ENCODE data around the gene SGMS1.
A peak's percentile ranks its signal among the peaks of the same experiment; 100 is the strongest.
"Not testable (repeated sequence)": the region's sequence is repeated elsewhere in the genome, so short reads cannot be mapped to it uniquely, and the experiment has no call there.

Gene SGMS1

DNA sequence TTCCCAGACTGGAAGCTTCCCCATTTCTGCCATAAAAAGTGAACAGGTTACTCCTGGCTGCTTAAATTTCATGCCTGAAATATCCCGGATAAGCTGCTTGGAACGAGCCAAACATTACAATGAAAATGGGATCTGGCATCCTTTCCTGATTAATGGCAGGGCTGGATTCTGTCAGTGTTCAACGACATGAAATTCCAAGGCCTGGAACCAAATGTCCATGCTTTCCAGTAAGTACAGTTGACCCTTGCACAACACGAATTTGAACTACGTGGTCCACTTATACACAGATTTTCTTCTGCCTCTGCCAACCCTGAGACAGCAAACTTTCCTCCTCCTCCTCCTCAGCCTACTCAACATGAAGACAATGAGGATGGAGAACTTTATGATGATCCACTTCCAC is 65.4 kb downstream of the SGMS1 start:
- DNase-seq (ENCODE audit: low read depth in 2 of 2), result no peak

DNA sequence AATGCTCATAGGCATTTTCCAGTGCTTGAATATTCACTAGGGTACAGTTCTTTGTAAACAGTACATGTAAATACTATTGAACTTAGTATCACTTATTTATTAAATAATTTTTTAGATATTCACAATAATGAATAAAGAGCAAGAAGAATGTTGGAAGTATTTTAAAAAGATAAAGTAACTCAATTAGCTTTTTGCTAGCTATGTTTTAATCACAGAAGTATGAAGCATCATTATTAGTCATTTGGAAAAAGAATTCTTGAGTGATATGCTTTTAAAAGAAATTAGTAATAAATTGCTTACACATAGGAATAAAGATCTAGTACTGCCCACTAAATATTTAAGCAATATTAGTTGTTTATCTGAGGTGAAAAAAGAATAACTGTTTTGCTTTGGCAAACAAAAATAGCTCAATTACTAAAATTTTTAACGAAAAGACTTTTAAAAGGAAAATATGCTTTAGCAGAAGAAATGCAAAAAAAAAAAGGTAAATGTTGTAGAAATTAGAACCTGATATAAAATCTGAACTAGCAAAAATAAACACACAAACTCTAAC is 66.5 kb downstream of the SGMS1 start:
- no peak for DNase-seq (ENCODE audit: low read depth in 2 of 2)

DNA sequence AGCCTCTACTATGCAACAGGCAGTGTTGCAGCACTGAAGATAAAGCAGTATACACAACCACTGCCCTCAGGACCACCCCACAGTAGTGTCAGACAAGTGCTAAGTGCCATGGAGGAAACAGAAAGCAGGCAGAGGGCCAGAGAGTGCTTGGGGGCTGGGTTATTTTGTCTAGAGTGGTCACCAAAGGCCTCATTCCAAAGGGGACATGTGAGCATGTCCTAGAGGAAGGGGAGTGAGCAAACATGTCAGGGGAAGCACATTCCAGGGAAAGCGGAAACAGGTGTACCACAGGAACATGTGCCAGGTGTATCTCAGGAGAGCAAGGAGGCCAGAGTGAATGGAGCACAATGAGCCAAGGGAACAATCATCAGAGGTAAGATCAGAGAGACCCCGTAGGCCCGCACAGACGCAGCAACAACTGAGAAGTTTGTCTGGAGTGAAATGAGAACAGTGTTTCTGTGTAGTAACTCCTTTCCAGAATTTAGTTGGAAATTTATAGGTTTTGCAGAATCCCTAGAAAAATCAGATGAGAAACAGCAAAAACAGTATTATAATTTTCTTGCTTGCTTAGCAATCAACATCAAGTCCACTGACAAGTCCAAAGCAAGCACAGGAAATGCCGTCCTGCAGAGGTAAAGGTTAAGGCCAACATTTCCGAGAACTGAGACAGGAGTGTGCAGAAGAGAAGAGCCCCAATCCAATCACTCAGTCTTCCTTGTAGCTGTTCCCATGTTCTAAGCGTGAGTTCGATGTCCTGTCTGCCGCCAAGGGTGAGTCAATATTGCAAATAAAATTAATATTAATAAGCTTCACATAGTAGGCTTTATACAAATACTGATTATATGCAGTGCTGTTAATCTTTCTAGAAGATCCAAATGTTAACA is 67.3 kb downstream of the SGMS1 start:
- no peak for DNase-seq (ENCODE audit: low read depth in 2 of 2)

DNA sequence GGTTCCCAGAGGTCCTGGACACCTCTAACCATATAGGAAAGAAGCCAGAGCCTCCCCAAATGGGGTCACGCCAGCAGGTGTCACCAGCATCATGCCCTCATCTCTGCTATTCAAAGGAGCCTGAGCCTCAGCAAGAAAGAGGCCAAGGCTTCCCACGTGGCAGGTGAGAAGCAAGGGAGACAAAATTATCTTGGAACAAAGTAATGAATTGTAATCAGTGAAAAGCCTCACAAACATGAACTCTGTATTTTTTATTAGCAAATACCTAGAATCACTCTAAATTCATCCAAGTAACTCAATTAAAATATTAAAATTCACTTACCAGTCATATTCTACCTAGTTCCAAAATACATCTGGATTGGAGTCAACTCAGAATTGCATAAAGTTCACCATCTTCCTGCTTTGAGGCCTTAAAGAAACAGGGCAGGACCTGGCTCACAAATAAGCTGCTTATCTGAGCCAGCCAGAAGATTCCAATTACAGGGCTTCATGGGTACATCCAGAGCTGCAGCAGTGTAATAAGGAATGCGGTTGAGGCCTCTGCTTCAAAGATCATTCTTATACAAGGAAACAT is 68.7 kb downstream of the SGMS1 start:
- DNase-seq (ENCODE audit: low read depth in 2 of 2), result no peak

DNA sequence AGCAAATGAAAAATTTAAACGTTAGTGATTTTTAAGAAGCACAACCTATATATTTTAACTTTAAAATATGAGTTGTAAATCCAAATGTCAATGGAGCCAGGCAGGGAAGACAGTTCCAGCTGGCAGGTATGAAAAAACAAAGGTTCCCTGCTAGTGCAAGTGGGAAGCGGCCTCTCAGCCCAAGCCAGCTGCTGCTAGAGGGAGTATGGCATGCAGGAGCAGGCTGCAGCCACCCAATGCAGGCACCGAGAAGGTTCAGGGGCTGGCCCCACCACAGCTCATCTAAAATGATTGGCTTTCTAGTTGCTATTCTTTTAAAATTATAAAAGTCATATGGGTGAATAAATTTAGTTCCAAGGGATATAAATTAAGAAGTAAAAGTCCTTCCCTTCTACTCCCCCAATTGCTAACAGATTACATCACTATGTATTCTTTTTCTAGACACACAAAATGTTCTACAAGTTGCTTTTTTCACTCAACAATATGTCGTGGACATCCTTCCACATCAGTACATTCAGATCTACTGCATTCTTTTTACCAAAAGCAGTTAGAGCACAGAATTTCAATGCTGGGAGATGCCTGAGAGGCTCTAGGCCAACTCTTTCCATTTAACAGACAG is 69.3 kb downstream of the SGMS1 start:
- no peak for DNase-seq (ENCODE audit: low read depth in 2 of 2)

DNA sequence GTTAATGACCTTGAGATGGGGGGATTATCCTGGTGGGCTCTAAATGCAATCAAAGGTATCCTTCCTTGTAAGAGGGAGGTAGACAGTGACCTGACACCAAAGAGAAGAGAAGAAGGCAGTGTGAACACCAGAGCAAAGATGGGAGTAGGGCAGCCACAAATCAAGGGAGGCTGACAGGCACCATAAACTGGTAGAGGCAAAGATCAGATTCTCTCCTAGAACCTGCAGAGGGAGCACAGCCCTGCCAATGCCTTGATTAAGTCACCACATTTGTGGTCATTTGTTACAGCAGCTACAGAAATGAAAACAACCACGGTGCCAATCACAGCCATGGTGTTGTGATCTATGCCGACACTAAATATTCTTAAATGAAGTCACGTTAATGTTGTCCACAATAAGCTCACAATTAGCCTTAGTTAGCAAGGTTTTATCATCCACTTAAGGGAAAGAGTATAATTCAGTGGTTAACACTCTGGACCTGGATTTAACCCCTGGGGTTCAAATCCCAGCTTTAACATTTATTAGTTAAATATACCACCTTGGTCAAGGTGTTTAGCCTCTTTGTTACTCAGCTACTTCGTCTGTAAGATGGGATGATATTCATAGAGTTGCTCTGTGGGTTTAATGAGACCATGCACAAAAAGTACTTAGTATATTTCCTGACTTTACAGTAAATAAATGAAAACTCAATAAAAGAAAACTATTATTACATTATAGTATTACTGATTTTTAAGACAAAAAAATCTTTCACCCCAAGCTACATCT is 70.8 kb downstream of the SGMS1 start:
- no peak for DNase-seq (ENCODE audit: low read depth in 2 of 2)

DNA sequence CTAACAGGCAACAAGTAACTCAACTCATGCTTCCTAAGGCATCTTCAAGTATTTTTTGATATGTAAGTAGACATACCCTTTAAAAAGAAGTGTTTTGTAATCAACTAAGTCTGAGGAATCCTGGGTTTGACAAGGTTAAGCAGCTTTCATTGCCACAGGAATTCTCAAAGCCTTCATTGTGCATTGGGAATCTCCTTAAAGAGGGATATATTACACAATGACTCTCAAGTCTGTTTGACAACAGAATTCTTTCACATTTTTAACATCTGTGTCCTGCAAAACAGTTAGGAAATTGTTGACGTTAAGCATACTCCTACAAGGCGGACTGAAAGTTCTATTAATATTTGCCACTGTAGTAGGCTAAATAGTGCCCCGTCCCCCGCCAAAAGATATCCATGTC is 71.4 kb downstream of the SGMS1 start:
- DNase-seq (ENCODE audit: low read depth in 2 of 2), result no peak

DNA sequence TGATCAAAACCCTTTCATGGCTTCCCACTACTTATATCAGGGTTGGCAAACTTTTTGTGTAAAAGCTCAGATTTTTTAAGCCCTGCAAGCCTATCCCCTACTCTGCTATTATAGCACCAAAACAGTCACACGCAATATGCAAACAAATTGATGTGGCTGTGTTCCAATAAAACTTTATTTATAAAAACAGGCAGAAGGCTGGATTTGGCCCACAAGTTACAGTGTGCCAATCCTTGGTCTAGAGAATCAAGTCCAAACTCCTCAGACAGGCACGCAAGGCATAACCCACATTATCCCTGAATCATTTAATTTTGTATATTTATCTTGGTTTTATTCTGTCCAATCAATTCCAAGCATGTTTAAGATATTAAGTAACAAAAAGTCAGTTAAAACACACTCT is 71.9 kb downstream of the SGMS1 start:
- DNase-seq (ENCODE audit: low read depth in 2 of 2), result no peak

DNA sequence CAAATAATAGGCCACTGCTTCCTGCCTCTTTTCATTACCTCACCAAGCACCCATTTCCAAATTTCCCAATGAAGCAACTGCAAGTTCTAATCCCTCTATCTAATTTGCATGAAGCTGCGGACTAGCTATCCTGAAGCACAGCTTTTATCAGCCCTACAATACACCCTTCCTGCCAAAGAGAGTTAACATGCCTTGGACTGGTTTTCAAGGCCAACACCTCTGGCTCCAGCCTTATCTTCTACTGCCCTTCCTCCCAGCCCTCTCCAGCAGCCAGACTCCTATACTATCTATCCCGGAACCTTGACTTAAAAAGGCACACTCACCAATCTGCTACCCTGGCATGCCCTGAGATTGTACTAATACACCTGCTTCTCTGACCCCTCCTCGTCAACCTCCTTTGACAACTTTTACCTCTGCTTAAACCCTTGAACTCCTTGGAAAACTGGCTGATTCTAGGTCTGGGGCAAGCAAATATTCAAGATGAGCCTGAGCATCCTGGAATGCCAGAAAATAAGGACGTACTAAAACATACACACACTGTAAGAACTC is 73.4 kb downstream of the SGMS1 start:
- no peak for DNase-seq (ENCODE audit: low read depth in 2 of 2)

DNA sequence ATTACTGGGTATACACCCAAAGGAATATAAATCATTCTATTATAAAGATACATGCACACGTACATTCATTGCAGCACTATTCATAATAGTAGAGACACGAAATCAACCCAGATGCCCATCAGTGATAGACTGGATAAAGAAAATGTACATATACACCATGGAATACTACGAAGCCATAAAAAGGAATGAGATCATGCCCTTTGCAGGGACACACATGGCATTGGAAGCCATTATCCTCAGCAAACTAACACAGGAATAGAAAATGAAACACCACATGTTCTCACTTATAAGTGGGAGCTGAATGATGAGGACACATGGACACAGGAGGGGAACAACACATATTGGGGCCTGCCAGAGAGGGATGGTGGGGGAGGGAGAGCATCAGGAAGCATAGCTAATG is 74.6 kb downstream of the SGMS1 start:
- DNase-seq (ENCODE audit: low read depth in 2 of 2), result not testable (repeated sequence)

DNA sequence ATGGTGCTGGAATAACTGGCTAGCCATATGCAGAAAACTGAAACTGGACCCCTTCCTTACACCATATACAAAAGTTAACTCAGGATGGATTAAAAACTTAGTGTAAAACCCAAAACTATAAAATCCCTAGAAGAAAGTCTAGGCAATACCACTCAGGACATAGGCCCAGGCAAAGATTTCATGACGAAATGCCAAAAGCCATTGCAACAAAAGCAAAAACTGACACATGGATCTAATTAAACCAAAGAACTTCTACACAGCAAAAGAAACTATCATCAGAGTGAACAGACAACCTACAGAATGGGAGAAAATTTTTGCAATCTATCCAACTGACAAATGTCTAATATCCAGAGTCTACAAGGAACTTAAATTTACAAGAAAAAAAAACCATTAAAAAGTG is 75.3 kb downstream of the SGMS1 start:
- DNase-seq (ENCODE audit: low read depth in 2 of 2), result not testable (repeated sequence)

DNA sequence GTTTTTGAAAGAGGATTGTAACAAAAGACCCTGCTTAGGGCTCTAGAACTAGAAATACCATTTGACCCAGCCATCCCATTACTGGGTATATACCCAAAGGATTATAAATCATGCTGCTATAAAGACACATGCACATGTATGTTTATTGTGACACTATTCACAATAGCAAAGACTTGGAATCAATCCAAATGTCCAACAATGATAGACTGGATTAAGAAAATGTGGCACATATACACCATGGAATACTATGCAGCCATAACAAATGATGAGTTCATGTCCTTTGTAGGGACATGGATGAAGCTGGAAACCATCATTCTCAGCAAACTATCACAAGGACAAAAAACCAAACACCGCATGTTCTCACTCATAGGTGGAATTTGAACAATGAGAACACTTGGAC is 77.5 kb downstream of the SGMS1 start:
- DNase-seq (ENCODE audit: low read depth in 2 of 2), result not testable (repeated sequence)

DNA sequence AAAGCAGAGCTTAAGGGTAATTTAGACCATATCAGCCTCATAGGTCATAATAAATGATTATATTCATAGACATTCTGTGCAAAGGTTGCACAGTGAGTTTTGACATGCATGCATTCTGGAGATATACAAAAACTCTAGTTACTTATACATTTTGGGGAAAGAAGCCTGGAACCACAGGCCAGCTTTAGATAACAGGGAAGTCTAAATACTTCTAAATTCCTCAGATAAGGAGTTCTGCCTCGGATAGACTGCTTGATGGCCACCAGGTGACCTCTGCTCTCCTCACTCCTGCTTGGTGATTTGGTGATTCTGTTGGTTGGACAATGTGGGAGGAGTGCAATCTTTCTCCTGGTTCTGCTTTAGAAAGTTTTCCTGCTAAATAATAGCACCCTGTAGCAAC is 77.9 kb downstream of the SGMS1 start:
- DNase-seq (ENCODE audit: low read depth in 2 of 2), result no peak

DNA sequence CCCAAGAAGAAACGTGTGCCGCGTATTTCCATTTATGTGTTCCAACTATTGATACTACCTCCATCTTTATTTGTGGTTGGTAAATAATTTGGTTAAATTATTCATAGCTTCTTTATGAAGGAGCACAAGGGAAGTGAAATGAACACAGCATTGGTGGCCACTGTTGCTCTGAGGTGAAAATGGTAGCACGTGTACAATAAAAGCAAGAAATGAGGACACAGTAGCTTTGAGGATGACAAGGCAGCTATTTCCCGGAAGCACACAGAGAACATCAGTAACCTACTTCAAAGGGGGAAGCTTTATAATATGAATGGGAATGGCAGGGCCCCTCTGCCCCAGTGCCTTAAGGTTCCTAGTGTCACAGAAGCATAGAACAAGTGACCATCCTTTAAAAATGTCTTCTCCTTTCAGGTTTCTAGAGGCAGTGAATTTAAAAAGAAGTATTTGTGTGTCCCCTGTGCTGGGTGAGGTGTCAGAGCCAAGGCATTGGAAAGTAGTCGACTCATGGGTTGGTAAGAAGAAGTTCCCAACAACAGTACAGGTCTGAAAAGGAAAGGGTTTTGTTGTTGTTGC is 78.8 kb downstream of the SGMS1 start:
- no peak for DNase-seq (ENCODE audit: low read depth in 2 of 2)

DNA sequence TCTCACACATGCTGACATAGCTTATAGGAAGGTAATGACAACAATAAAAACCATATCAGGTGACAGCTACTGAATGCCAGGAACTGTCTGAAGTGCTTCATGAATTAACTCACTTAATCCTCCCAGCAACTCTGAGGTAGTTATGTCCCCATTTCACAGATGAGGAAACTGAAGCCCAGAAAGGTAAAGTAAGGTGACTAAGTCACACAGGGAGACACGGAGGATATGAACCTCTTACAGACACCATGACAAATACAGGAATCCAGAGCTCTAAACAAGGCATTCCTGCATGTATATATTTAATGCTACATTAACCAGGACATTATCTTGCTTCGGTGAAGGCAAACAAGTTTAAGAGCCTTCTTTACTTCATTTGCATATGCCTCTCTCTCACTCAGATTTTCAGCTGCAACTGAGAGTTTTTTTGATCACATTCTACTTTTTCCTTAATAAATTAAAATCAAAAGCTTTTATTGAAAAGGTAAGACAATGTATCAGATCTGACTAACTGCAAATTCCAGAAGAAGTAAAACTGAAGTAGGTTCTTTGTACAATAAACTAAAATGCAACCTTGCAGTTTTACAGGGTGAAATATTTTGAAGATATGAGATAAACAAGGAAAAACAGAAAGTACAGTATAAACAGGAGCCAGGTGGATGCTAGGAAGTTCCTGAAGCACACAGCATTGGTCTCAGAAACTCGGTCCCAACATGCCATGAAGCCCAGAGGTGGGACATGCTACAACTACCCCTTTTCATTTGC is 79.5 kb downstream of the SGMS1 start:
- DNase-seq (ENCODE audit: low read depth in 2 of 2), result no peak

DNA sequence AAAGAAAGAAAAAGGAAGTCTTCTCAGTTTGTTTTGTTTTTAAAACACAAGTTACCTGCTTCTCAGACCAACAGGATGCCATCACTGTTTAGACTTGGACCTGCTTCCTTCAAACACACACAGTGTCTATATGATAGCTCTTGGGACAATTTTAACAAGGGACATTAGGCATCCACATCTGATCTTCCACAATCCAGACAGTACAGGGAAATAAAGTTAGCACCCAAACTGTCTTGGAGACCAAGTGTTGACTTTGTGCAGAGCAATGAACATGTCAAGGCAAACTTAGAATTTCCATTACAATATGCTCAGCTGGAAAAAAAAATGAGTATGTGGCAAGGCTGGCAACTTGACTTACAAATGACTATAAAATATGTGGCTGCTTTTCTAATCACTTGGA is 80.9 kb downstream of the SGMS1 start:
- DNase-seq (ENCODE audit: low read depth in 2 of 2), result no peak

DNA sequence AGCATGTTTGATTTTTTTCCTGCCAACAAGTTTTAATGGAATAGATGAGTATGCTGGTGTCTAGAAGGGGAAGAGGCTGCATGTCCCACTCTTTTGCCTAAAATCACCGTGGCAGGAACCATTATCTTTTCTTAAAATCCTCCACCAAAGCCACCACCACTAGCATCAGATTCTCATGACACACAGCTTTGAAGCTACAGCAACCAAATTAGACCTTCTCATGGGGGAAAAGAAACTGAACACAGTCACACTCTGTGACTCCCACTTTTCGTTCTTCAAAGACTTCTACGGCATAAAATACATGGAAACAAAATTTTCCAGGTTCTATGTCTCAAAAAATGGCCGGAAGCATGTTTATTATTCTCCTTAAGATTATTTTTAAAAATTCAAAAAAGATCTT is 81.8 kb downstream of the SGMS1 start:
- no peak for DNase-seq (ENCODE audit: low read depth in 2 of 2)

DNA sequence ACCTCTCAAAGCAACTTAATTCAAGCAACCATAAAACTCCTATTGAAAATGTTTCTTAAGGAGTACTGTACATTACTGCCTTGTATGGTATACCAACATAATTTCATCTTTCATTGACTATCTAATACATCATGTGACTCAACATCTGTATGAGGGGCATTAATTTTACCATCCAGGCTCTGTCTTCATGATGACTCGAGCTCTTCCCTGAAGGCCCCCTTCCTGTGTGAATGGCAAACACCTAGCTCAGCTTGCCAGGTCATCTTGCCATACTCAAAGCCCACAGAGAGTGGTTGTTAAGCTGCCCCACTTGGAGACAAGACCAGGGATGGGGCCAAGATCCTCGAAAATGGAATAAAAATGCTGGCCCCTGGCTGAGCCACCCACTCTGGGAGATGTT is 82.4 kb downstream of the SGMS1 start:
- no peak for DNase-seq (ENCODE audit: low read depth in 2 of 2)

DNA sequence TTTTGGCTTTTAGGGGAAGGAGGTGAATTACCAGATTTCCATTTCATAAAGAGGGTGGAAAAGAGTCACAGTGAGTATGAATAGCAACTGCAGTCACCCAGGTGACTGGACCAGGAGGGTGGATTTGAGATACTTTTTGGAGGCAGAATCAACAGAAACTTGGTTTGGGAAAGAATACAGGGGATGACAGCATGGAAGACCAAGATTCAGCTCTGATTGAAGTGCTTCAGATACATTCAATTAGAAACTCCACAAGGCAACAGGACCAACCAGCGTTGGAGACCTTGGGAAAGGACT is 83.0 kb downstream of the SGMS1 start:
- DNase-seq (ENCODE audit: low read depth in 2 of 2), result no peak

DNA sequence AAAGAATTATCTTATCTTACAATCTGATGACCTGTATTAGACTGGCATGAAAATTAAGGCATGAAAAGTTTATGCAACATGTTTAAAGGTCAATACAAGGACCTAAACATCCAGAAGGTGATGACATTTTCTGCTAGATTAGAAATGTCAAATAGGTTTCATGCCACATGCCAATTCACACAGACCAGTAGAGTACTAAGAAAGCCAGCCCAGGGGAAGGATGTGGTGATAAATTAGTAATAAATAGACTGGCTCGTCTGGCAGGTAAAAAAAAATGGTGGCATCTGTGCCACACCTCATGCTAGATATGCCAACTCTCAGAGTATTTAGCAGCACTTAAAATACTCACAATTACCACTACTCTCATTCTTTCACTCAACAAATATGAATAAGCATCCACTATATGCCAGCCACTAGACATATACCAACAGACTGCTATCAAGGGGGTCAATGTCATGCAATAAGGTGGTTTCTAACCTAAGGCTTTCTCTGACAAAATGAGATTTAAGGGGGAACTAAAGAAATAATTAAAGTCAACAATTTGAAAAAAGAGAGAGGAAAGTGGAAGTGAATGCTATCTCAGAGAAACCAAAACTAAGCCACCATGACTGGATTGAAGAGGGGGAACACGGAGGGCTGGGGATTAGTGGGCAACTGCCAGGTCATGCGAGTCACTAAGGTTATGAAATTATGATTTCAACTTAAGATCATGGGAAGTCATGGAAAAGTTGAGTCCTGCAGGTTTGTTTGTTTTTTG is 83.5 kb downstream of the SGMS1 start:
- peak; percentile 26 to 44 for DNase-seq (ENCODE audit: low read depth in 2 of 2)
